MCF 10A (cell line): Measurements from ENCODE around the gene CLEC16A. TPM values are rescaled to one million over a fixed set of nuclear protein-coding genes. Genes with fewer than 3 reads are reported as not detected.
A peak's percentile ranks its signal among the peaks of the same experiment; 100 is the strongest.

Experiments
- BruUV-seq: library from RNA; stranded (reverse); fragments of 400-500 nt; replicated peaks from 2 replicates; lab custom pipeline; 2021; lab: Mats Ljungman, UMichigan
- CTCF ChIA-PET: fragments of 300-600 bp; sonication (Branson Sonifier 250); formaldehyde crosslinking; extraction: SDS; loops from one replicate; lab custom pipeline; 2021; ENCODE audit warnings: antibody characterized with exemption, inconsistent platforms; lab: Yijun Ruan, JAX
- POLR2A ChIA-PET: fragments of 300-600, 350-650 bp; sonication (Branson Sonifier 250); formaldehyde crosslinking; extraction: SDS; loops from one replicate; lab custom pipeline; 2020; ENCODE audit warnings: antibody characterized with exemption, inconsistent platforms; lab: Yijun Ruan, JAX
- DNase-seq: peaks from one replicate; pipeline ENCODE4 v3.0.0-alpha.2; 2018; ENCODE audit not compliant: unreplicated experiment
- H3K27ac Mint-ChIP-seq: one replicate; pipeline ENCODE4 v1.8.0; 2022; ENCODE audit warnings: mild to moderate bottlenecking, low read depth, mixed read lengths; ENCODE audit not compliant: unreplicated experiment
- H3K27me3 Mint-ChIP-seq: one replicate; pipeline ENCODE4 v1.8.0; 2022; ENCODE audit warnings: mixed read lengths; ENCODE audit not compliant: insufficient read depth, unreplicated experiment
- H3K36me3 Mint-ChIP-seq: one replicate; pipeline ENCODE4 v1.8.0; 2022; ENCODE audit warnings: mild to moderate bottlenecking, moderate library complexity, mixed read lengths; ENCODE audit not compliant: insufficient read depth, unreplicated experiment
- H3K4me1 Mint-ChIP-seq: one replicate; pipeline ENCODE4 v1.8.0; 2022; ENCODE audit warnings: mixed read lengths; ENCODE audit not compliant: insufficient read depth, unreplicated experiment
- H3K4me3 Mint-ChIP-seq: one replicate; pipeline ENCODE4 v1.8.0; 2022; ENCODE audit warnings: mild to moderate bottlenecking, moderate library complexity, mixed read lengths; ENCODE audit not compliant: unreplicated experiment
- H3K9me3 Mint-ChIP-seq: one replicate; pipeline ENCODE4 v1.8.0; 2022; ENCODE audit warnings: mixed read lengths; ENCODE audit not compliant: unreplicated experiment
- CTCF ChIP-seq: fragments of 200-600 bp; IDR thresholded peaks from one replicate; pipeline ENCODE4 v1.8.0; 2022; ENCODE audit warnings: antibody characterized with exemption, mild to moderate bottlenecking; ENCODE audit not compliant: unreplicated experiment
- intact Hi-C: fragments of 100-400 bp; cut with micrococcal nuclease; formaldehyde crosslinking; loops from 2 replicates; pipeline ENCODE4 v1.14.1; 2022
- total RNA-seq: library from RNA; stranded (reverse); gene quantifications from 2 replicates; pipeline ENCODE4 v1.2.3, GENCODE V29; 2022

The CLEC16A gene
- total RNA-seq, 1 experiment from 2014 or later: 32.4 TPM

- no peak overlapping the region for H3K27ac Mint-ChIP-seq
- BruUV-seq: no TSS peak
- no peak for TF ChIP-seq CTCF
- ChIA-PET CTCF (interaction anchor here (2.8 kb wide), 1 partner anchor 90 kb away, joined by 12 read pairs; no protein-coding TSS in a partner anchor), POLR2A (interaction anchor here (0.5 to 1.6 kb wide), 3 partner anchors 9 to 780 kb away, joined by 3 to 6 read pairs (median 4); no protein-coding TSS in a partner anchor)
- H3K36me3 Mint-ChIP-seq: peaks cover 20% of the 10 kb centered on the region
- H3K4me1 Mint-ChIP-seq: peaks cover 16% of the 10 kb centered on the region
- no peaks in the 10 kb centered on the region for H3K9me3 Mint-ChIP-seq
- H3K27me3 Mint-ChIP-seq: no peaks in the 10 kb centered on the region
- no peak for DNase-seq
- H3K4me3 Mint-ChIP-seq: no peak overlapping the region
- intact Hi-C loops: no loop called here
Measured at GRCh38 chr16:11053916-11054460, 109.6 kb downstream of the CLEC16A start.

GRCh38 chr16:11056090-11056992 lies 112.0 kb downstream of the CLEC16A start:
- CTCF ChIA-PET: interaction anchor here (0.5 to 2.8 kb wide), 2 partner anchors 93 to 236 kb away, joined by 3 to 12 read pairs; no protein-coding TSS in a partner anchor
- Mint-ChIP-seq H3K36me3 (peaks cover 15% of the 10 kb centered on the region), H3K4me3 (no peak overlapping the region), H3K9me3 (no peaks in the 10 kb centered on the region), H3K27ac (peak overlapping the region; percentile 82), H3K4me1 (peaks cover 11% of the 10 kb centered on the region), H3K27me3 (no peaks in the 10 kb centered on the region)
- no TSS peak for BruUV-seq
- no peak for DNase-seq
- no peak for TF ChIP-seq CTCF
- intact Hi-C loops: no loop called here
- POLR2A ChIA-PET: interaction anchor here (0.7 kb wide), 1 partner anchor 78 kb away, joined by 3 read pairs; no protein-coding TSS in a partner anchor

GRCh38 chr16:11056993-11057649 lies 112.8 kb downstream of the CLEC16A start:
- POLR2A ChIA-PET: interaction anchor here (0.7 to 0.8 kb wide), 2 partner anchors 12 to 77 kb away, joined by 3 read pairs; no protein-coding TSS in a partner anchor
- no peak for TF ChIP-seq CTCF
- H3K9me3 Mint-ChIP-seq: no peaks in the 10 kb centered on the region
- CTCF ChIA-PET: no interaction called here
- intact Hi-C loops: no loop called here
- BruUV-seq: no TSS peak
- H3K4me1 Mint-ChIP-seq: peaks cover 11% of the 10 kb centered on the region
- peaks cover 14% of the 10 kb centered on the region for H3K36me3 Mint-ChIP-seq
- peak overlapping the region; percentile 82 for H3K27ac Mint-ChIP-seq
- DNase-seq: no peak
- no peak overlapping the region for H3K4me3 Mint-ChIP-seq
- no peaks in the 10 kb centered on the region for H3K27me3 Mint-ChIP-seq
